HEK293T (cell line): ENCODE results near the gene CDK14.

Source experiments
- ARNT ChIP-seq: fragments of 450-650 bp; IDR thresholded peaks from 2 replicates; pipeline ENCODE4 v1.6.1; 2017; ENCODE audit warnings: mild to moderate bottlenecking
- BHLHE40 ChIP-seq: fragments of 450-650 bp; IDR thresholded peaks from 2 replicates; pipeline ENCODE4 v1.6.1; 2016; ENCODE audit warnings: mild to moderate bottlenecking, moderate library complexity, borderline replicate concordance
- CTBP1 ChIP-seq: fragments of 450-650 bp; IDR thresholded peaks from 2 replicates; pipeline ENCODE4 v1.6.1; 2016; ENCODE audit warnings: borderline replicate concordance
- ELF4 ChIP-seq: fragments of 450-650 bp; IDR thresholded peaks from 2 replicates; pipeline ENCODE4 v1.6.1; 2017; ENCODE audit warnings: antibody characterized with exemption
- FOXA1 ChIP-seq: fragments of 450-650 bp; IDR thresholded peaks from 2 replicates; pipeline ENCODE4 v1.6.1; 2016; ENCODE audit warnings: mild to moderate bottlenecking
- FOXK2 ChIP-seq: fragments of 450-650 bp; IDR thresholded peaks from 2 replicates; pipeline ENCODE4 v1.6.1; 2016; ENCODE audit warnings: mild to moderate bottlenecking
- FOXM1 ChIP-seq: fragments of 450-650 bp; IDR thresholded peaks from 2 replicates; pipeline ENCODE4 v1.6.1; 2017; ENCODE audit warnings: mild to moderate bottlenecking, borderline replicate concordance
- LEF1 ChIP-seq: fragments of 450-650 bp; IDR thresholded peaks from 2 replicates; pipeline ENCODE4 v1.6.1; 2017; ENCODE audit warnings: mild to moderate bottlenecking, borderline replicate concordance
- SP1 ChIP-seq: fragments of 450-650 bp; IDR thresholded peaks from 2 replicates; pipeline ENCODE4 v1.6.1; 2017
- SUZ12 ChIP-seq: fragments of 450-650 bp; IDR thresholded peaks from 2 replicates; pipeline ENCODE4 v1.6.1; 2016; ENCODE audit warnings: mild to moderate bottlenecking
- TARDBP ChIP-seq: fragments of 450-650 bp; IDR thresholded peaks from 2 replicates; pipeline ENCODE4 v1.6.1; 2016

DNA sequence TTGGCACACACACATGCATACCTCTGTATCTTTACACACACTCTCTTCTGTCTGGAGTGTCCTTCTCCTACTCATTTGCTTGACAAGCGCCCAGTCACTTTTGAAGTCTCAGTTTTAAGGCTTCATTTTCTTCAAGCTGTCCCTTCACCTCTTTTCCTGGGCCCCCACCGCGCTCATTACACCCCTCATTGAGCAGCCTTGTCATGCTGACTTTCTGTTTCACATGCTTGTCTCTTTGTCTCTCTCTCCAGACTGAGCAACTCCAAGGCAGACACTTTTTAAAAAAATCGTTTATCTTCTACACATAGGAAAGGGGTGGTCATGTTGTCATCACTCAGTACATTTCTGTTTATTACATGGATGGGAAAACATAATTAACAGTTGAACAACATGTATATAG, 442.9 kb downstream of the CDK14 start:
- TF ChIP-seq TARDBP (no peak), BHLHE40 (no peak), SP1 (no peak), FOXK2 (no peak), ELF4 (no peak), SUZ12 (no peak), ARNT (no peak), FOXA1 (no peak), CTBP1 (no peak), FOXM1 (no peak), LEF1 (no peak)
